Aorta (tissue), 5 donors: ENCODE data around the gene FMNL1. TPM values are rescaled to one million over a fixed set of nuclear protein-coding genes. Genes with fewer than 3 reads are reported as not detected.

Experiments used
- ATAC-seq: fragments of 200-7000 bp; cut with Tn5 transposase; one replicate; pipeline ENCODE4 v1.9.1; 2022; ENCODE audit warnings: moderate library complexity; ENCODE audit not compliant: low FRiP score
- DNase-seq, 2 donors: peaks; one replicate each; pipeline ENCODE4 v3.0.0-alpha.2; 2020
- H3K27ac ChIP-seq, 2 donors: one replicate each; pipeline ENCODE4 v1.5.1; 2013; ENCODE audit warnings: low read length in 2 of 2, mild to moderate bottlenecking in 2 of 2, moderate library complexity in 2 of 2, control low read depth in 1 of 2, inconsistent platforms in 1 of 2, low read depth in 1 of 2
- H3K27me3 ChIP-seq, 2 donors: one replicate each; pipeline ENCODE4 v1.6.1; 2013; ENCODE audit warnings: control low read depth in 1 of 2, low read length in 1 of 2, mild to moderate bottlenecking in 1 of 2, moderate library complexity in 1 of 2; ENCODE audit not compliant: insufficient read depth in 2 of 2, control insufficient read depth in 1 of 2
- H3K36me3 ChIP-seq, 2 donors: one replicate each; pipeline ENCODE4 v1.6.1; 2013; ENCODE audit warnings: control low read depth in 1 of 2, low read length in 1 of 2, mild to moderate bottlenecking in 1 of 2; ENCODE audit not compliant: insufficient read depth in 2 of 2, control insufficient read depth in 1 of 2
- H3K4me1 ChIP-seq, 2 donors: one replicate each; pipeline ENCODE4 v1.6.1; 2013; ENCODE audit warnings: low read length in 2 of 2, control low read depth in 1 of 2, mild to moderate bottlenecking in 1 of 2, moderate library complexity in 1 of 2; ENCODE audit not compliant: insufficient read depth in 2 of 2, control insufficient read depth in 1 of 2
- H3K4me3 ChIP-seq, 2 donors: one replicate each; pipeline ENCODE4 v1.5.1; 2013; ENCODE audit warnings: low read length in 2 of 2, control low read depth in 1 of 2, mild to moderate bottlenecking in 1 of 2
- H3K9me3 ChIP-seq: one replicate; pipeline ENCODE4 v1.6.1; 2013; ENCODE audit warnings: mild to moderate bottlenecking, low read length; ENCODE audit not compliant: control insufficient read depth
- WGBS, 2 donors: extraction: QIAGEN DNeasy Blood & Tissue Kit; methylation state at CpG; one replicate each; pipeline ENCODE4 v1.1.7; 2013; 5-methylcytosine and 5-hydroxymethylcytosine counted together
- intact Hi-C, 2 donors: fragments of 100-400 bp; cut with DNase I; formaldehyde crosslinking; loops; one replicate each; pipeline versions ENCODE4 v1.14.2 to v1.15.0; 2022
- polyA plus RNA-seq, 2 donors: library from polyadenylated mRNA; stranded (reverse); fragments of 200-250 nt; gene quantifications; one replicate each; pipeline ENCODE4 v1.2.3, GENCODE V29; 2013
- total RNA-seq, 2 donors: library from RNA; stranded (reverse); fragmentation: NEBNext Ultra II Directional; extraction: Animal tissue kit (Norgen Biotek cat#: 25700); gene quantifications; one replicate each; pipeline ENCODE4 v1.2.1, GENCODE V29; 2021
- donor health status: healthy with polysubstance abuse.
- donor health status: Bipolar disorder and iron deficiency.
- donor health status: DM: no; HTN: no; CAD: no.
- donor health status: DM: no; HTN: no; CAD: no.
- donor health status: DM: yes; HTN: yes; CAD: no.

FMNL1 gene
- total and polyA plus RNA-seq, 4 donors = 2.2 to 51.7 (median 18.0) TPM

GRCh38 chr17:45225964-45226530 lies 4.4 kb downstream of the FMNL1 start:
- Histone ChIP-seq H3K4me3 (no peak overlapping the region), H3K9me3 (no peaks in the 10 kb centered on the region), H3K27me3 (no peaks in the 10 kb centered on the region), H3K36me3 (no peaks in the 10 kb centered on the region), H3K4me1 (no peaks in the 10 kb centered on the region), H3K27ac (no peak overlapping the region)
- 89% methylated on average over 9 to 11 of the region's 11 CpGs for WGBS, 2 donors
- intact Hi-C loops = no loop called here
- no peak for ATAC-seq
- DNase-seq = peak; percentile 86 to 92

- DNase-seq (no peak), ATAC-seq (no peak)
- Histone ChIP-seq H3K9me3 (no peaks in the 10 kb centered on the region), H3K4me3 (no peak overlapping the region), H3K36me3 (no peaks in the 10 kb centered on the region), H3K27me3 (no peaks in the 10 kb centered on the region), H3K4me1 (no peaks in the 10 kb centered on the region), H3K27ac (no peak overlapping the region)
- intact Hi-C loops = no loop called here
- 87 to 89% methylated on average over 3 of the region's 3 CpGs for WGBS, 2 donors
Measured at GRCh38 chr17:45226576-45226975, 4.9 kb downstream of the FMNL1 start.

- Histone ChIP-seq H3K4me3 (no peak overlapping the region), H3K4me1 (no peaks in the 10 kb centered on the region)
Measured at GRCh38 chr17:45227101-45227925, 5.6 kb downstream of the FMNL1 start.

GRCh38 chr17:45227926-45228762 lies 6.5 kb downstream of the FMNL1 start:
- no peak for DNase-seq
- WGBS, 2 donors = 74 to 76% methylated on average over 17 of the region's 17 CpGs
- no peak for ATAC-seq

More at GRCh38 chr17:45227101-45227925, 5.6 kb downstream of the FMNL1 start:
- no peak overlapping the region for H3K27ac ChIP-seq
- intact Hi-C loops = no loop called here
- H3K9me3 ChIP-seq = no peaks in the 10 kb centered on the region
- DNase-seq = no peak
- no peak for ATAC-seq
- no peaks in the 10 kb centered on the region for H3K36me3 ChIP-seq
- 86 to 88% methylated on average over 8 of the region's 8 CpGs for WGBS, 2 donors
- no peaks in the 10 kb centered on the region for H3K27me3 ChIP-seq

GRCh38 chr17:45228763-45229539 lies 7.3 kb downstream of the FMNL1 start:
- ATAC-seq (peak; percentile 80), DNase-seq (peak; percentile 91 to 93)
- Histone ChIP-seq H3K27ac (no peak overlapping the region), H3K4me1 (no peaks in the 10 kb centered on the region), H3K9me3 (no peaks in the 10 kb centered on the region), H3K36me3 (no peaks in the 10 kb centered on the region), H3K4me3 (no peak overlapping the region), H3K27me3 (no peaks in the 10 kb centered on the region)
- intact Hi-C loops = no loop called here
- 86 to 91% methylated on average over 19 of the region's 19 CpGs for WGBS, 2 donors

More at GRCh38 chr17:45227926-45228762, 6.5 kb downstream of the FMNL1 start:
- no peaks in the 10 kb centered on the region for H3K4me1 ChIP-seq
- no peak overlapping the region for H3K4me3 ChIP-seq
- no peaks in the 10 kb centered on the region for H3K27me3 ChIP-seq
- H3K9me3 ChIP-seq = no peaks in the 10 kb centered on the region
- intact Hi-C loops = no loop called here
- no peaks in the 10 kb centered on the region for H3K36me3 ChIP-seq
- H3K27ac ChIP-seq = no peak overlapping the region

GRCh38 chr17:45229681-45230409 lies 8.2 kb downstream of the FMNL1 start:
- Histone ChIP-seq H3K36me3 (no peaks in the 10 kb centered on the region), H3K27me3 (no peaks in the 10 kb centered on the region), H3K9me3 (no peaks in the 10 kb centered on the region), H3K27ac (no peak overlapping the region), H3K4me3 (no peak overlapping the region), H3K4me1 (no peaks in the 10 kb centered on the region)
- no peak for DNase-seq
- intact Hi-C loops = loop anchor here in 1 of 2 donors (5.0 kb wide), 1 partner anchor 37 kb away; no protein-coding TSS in a partner anchor
- ATAC-seq = no peak
- WGBS, 2 donors = 90 to 94% methylated on average over 16 of the region's 16 CpGs

- Histone ChIP-seq H3K4me1 (no peaks in the 10 kb centered on the region), H3K36me3 (no peaks in the 10 kb centered on the region), H3K9me3 (no peaks in the 10 kb centered on the region), H3K4me3 (no peak overlapping the region), H3K27ac (no peak overlapping the region), H3K27me3 (no peaks in the 10 kb centered on the region)
- intact Hi-C loops = loop anchor here in 1 of 2 donors (5.0 kb wide), 1 partner anchor 37 kb away; no protein-coding TSS in a partner anchor
- 89 to 91% methylated on average over 4 of the region's 4 CpGs for WGBS, 2 donors
- no peak for DNase-seq
- no peak for ATAC-seq
Measured at GRCh38 chr17:45230410-45230786, 8.7 kb downstream of the FMNL1 start.
